Naive thymus-derived CD8-positive, alpha-beta T cell (primary cell): ENCODE measurements around the gene MOXD1. TPM values are rescaled to one million over a fixed set of nuclear protein-coding genes. Genes with fewer than 3 reads are reported as not detected.
A peak's percentile ranks its signal among the peaks of the same experiment; 100 is the strongest.
"Not testable (repeated sequence)": the region's sequence is repeated elsewhere in the genome, so short reads cannot be mapped to it uniquely, and the experiment has no call there.

ENCODE experiments used
- ATAC-seq, 2 donors: fragments of 150-1000 bp; cut with Tn5 transposase in 1 of 2; sonication (Bioruptor Pico), chemical (Tn5 transposase) in 1 of 2; 1 replicate in 1 of 2; 2 replicates in 1 of 2; pipeline ENCODE4 v1.10.0; 2021; ENCODE audit warnings: mild to moderate bottlenecking in 2 of 2, moderate library complexity in 2 of 2
- POLR2A ChIA-PET: fragments of 350-600 bp; sonication (Branson Sonifier 250); formaldehyde crosslinking; loops from one replicate; lab custom pipeline; 2021; ENCODE audit warnings: antibody characterized with exemption; lab: Charles Lee
- DNase-seq, 10 donors: peaks; one replicate each; pipeline versions ENCODE4 v3.0.0 to v3.0.0-alpha.2; 2020 to 2022
- H3K27ac Mint-ChIP-seq, 10 donors: one replicate each; pipeline ENCODE4 v1.8.0; 2020 to 2022; ENCODE audit warnings: mild to moderate bottlenecking in 10 of 10, mixed read lengths in 10 of 10, moderate library complexity in 4 of 10, inconsistent platforms in 1 of 10
- H3K27me3 Mint-ChIP-seq, 5 donors: one replicate each; pipeline ENCODE4 v1.8.0; 2021 to 2022; ENCODE audit warnings: mixed read lengths in 5 of 5
- H3K36me3 Mint-ChIP-seq, 3 donors: one replicate each; pipeline ENCODE4 v1.8.0; 2020 to 2022; ENCODE audit warnings: mixed read lengths in 3 of 3, mild to moderate bottlenecking in 2 of 3, inconsistent platforms in 1 of 3
- H3K4me1 Mint-ChIP-seq, 4 donors: one replicate each; pipeline ENCODE4 v1.8.0; 2021 to 2022; ENCODE audit warnings: mixed read lengths in 4 of 4
- H3K4me3 Mint-ChIP-seq, 10 donors: one replicate each; pipeline ENCODE4 v1.8.0; 2020 to 2022; ENCODE audit warnings: mild to moderate bottlenecking in 10 of 10, mixed read lengths in 10 of 10, moderate library complexity in 6 of 10, inconsistent platforms in 1 of 10
- H3K9me3 Mint-ChIP-seq, 9 donors: one replicate each; pipeline ENCODE4 v1.8.0; 2020 to 2022; ENCODE audit warnings: mixed read lengths in 9 of 9, mild to moderate bottlenecking in 3 of 9, inconsistent platforms in 1 of 9, moderate library complexity in 1 of 9
- polyA plus RNA-seq, 3 donors: library from polyadenylated mRNA; unstranded; fragments of 300-500 nt; fragmentation: Illumina TruSeq; gene quantifications; one replicate each; pipeline ENCODE4 v1.2.3, GENCODE V29; 2021
- total RNA-seq, 8 experiments: library from RNA in 2 of 8; stranded (reverse) in 2 of 8; gene quantifications; one replicate each; pipeline ENCODE4 v1.2.3 and lab custom pipeline; 2021 to 2026

Gene MOXD1
- total and polyA plus RNA-seq, 5 experiments from 2014 or later: 0.16 to 0.22 TPM; not detected in 3

DNA sequence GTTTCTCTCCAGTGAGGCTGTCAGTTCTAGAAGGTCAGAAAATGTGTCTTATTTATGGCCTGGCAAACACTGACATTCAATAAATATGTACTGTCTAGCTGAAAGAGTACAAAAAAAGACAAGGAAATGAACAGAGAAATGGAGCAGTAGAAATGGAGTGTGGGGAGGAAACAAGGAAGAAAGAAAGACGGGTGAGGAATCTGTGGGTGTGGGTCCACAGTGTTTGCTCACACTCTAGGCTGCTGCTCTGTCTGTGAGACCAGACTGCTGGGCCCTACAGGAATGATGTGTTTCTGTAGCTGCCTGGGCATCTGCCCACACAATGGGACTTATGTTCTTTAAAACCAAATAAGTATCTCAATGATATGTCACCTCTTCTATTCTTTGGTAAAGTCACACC is 114.2 kb downstream of the MOXD1 start:
- H3K4me3 Mint-ChIP-seq: no peak overlapping the region
- ATAC-seq (no peak), DNase-seq (no peak)
- H3K36me3 Mint-ChIP-seq: no peaks in the 10 kb centered on the region
- H3K9me3 Mint-ChIP-seq: no peaks in the 10 kb centered on the region
- peaks cover 0 to 2% (median 0%) of the 10 kb centered on the region in 4 donors for H3K4me1 Mint-ChIP-seq
- peaks cover 3 to 18% (median 7%) of the 10 kb centered on the region in 5 donors for H3K27me3 Mint-ChIP-seq
- POLR2A ChIA-PET: no interaction called here
- no peak overlapping the region for H3K27ac Mint-ChIP-seq

DNA sequence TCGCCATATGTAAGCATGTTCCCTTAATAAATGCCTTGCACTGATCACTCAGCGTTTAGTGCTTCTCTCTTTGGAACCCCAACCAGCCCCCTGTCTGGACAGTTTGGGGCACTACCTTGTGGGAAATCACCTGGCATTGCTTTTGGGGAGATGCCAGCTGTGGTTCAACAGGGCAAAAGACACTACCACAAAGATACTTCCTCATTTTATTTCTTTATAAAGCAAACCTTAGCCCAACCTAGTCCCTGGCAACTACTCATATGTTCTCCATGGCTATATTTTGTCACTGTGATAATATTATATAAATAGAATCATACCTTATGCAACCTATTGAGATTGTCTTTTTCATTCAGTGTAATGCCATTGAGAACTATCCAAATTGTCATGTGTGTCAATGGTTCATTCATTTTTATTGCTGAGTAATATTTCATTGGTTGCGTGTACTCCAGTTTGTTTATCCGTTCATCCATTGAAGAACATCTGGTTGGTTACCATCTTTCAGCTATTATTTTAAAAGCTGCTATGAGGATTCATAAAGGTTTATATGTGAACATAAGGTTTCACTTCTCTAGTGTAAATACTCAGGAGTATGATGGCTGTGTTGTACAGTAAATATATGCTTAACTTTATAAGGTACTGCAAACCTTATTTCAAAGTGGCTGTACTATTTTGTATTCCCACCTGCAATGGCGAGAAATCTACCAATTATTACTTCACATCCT is 114.8 kb downstream of the MOXD1 start:
- no peaks in the 10 kb centered on the region for H3K9me3 Mint-ChIP-seq
- POLR2A ChIA-PET: no interaction called here
- no peaks in the 10 kb centered on the region for H3K36me3 Mint-ChIP-seq
- H3K27me3 Mint-ChIP-seq: peaks cover 3 to 25% (median 7%) of the 10 kb centered on the region in 5 donors
- DNase-seq (no peak), ATAC-seq (peak in 1 of 2 donors; percentile 27)
- peaks cover 0 to 2% (median 0%) of the 10 kb centered on the region in 4 donors for H3K4me1 Mint-ChIP-seq
- no peak overlapping the region for H3K27ac Mint-ChIP-seq
- no peak overlapping the region for H3K4me3 Mint-ChIP-seq

- no peaks in the 10 kb centered on the region for H3K9me3 Mint-ChIP-seq
- no peaks in the 10 kb centered on the region for H3K36me3 Mint-ChIP-seq
- no peak for DNase-seq
- no peak overlapping the region for H3K27ac Mint-ChIP-seq
- peaks cover 0 to 2% (median 0%) of the 10 kb centered on the region in 4 donors for H3K4me1 Mint-ChIP-seq
- H3K27me3 Mint-ChIP-seq: peaks cover 6 to 26% (median 12%) of the 10 kb centered on the region in 5 donors
- ATAC-seq: no peak
- no peak overlapping the region for H3K4me3 Mint-ChIP-seq
- POLR2A ChIA-PET: no interaction called here
Observed at GRCh38 chr6:132285004-132285780, 116.1 kb downstream of the MOXD1 start.

GRCh38 chr6:132282696-132283095 is 118.6 kb downstream of the MOXD1 start:
- H3K9me3 Mint-ChIP-seq: no peaks in the 10 kb centered on the region
- DNase-seq: no peak
- no peaks in the 10 kb centered on the region for H3K36me3 Mint-ChIP-seq
- ATAC-seq: no peak
- POLR2A ChIA-PET: no interaction called here
- no peak overlapping the region for H3K4me3 Mint-ChIP-seq
- peaks cover 0 to 2% (median under 1%) of the 10 kb centered on the region in 4 donors for H3K4me1 Mint-ChIP-seq
- H3K27me3 Mint-ChIP-seq: peaks cover 6 to 17% (median 12%) of the 10 kb centered on the region in 5 donors
- no peak overlapping the region for H3K27ac Mint-ChIP-seq

GRCh38 chr6:132280436-132280835 is 120.8 kb downstream of the MOXD1 start:
- DNase-seq (no peak), ATAC-seq (no peak)
- Mint-ChIP-seq H3K4me3 (no peak overlapping the region), H3K27me3 (peaks cover 7 to 22% (median 15%) of the 10 kb centered on the region in 5 donors), H3K27ac (peak overlapping the region in 1 of 10 donors; percentile 3), H3K36me3 (no peaks in the 10 kb centered on the region), H3K9me3 (no peaks in the 10 kb centered on the region), H3K4me1 (peaks cover 0 to 2% (median 0%) of the 10 kb centered on the region in 4 donors)
- POLR2A ChIA-PET: no interaction called here

DNA sequence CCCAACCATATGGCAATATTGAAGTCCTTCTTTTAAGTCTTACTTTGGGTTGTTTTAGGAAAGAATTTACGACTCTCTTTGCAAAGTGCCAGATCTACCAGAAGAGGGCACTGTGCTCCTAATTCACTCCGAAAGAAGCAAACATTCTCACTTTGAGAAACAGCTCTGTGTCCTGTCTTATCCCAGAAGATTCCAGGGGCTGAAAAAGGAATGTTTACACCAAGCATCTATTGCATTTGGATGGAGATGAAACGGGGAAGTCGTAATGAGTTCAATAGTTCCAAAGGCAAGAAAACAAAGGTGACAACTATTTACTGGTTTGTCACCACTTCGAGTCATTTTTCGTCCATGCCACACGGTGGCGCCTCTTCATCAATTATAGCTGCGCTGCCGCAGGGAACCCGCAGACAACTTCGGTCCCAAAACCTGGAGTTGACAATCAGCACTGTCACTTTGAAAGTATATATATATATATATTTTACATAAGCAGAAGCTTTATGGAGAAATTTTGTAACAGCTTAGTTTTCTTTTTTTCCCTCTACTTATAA is 121.6 kb downstream of the MOXD1 start:
- POLR2A ChIA-PET: no interaction called here
- H3K27me3 Mint-ChIP-seq: peaks cover 7 to 30% (median 18%) of the 10 kb centered on the region in 5 donors
- no peaks in the 10 kb centered on the region for H3K36me3 Mint-ChIP-seq
- peak overlapping the region in 2 of 10 donors; percentile 37 to 79 for H3K27ac Mint-ChIP-seq
- H3K9me3 Mint-ChIP-seq: no peaks in the 10 kb centered on the region
- ATAC-seq: peak; percentile 76 to 87
- peak overlapping the region; percentile 66 to 91 (median 88) for H3K4me3 Mint-ChIP-seq
- DNase-seq: peak; percentile 42 to 80 (median 64)
- peaks cover 0 to 2% (median 0%) of the 10 kb centered on the region in 4 donors for H3K4me1 Mint-ChIP-seq

GRCh38 chr6:132275066-132275970 is 126.0 kb downstream of the MOXD1 start:
- Mint-ChIP-seq H3K4me1 (peaks cover 0 to 8% (median under 1%) of the 10 kb centered on the region in 4 donors), H3K4me3 (no peak overlapping the region), H3K27me3 (peaks cover 5 to 21% (median 12%) of the 10 kb centered on the region in 5 donors), H3K9me3 (no peaks in the 10 kb centered on the region), H3K36me3 (no peaks in the 10 kb centered on the region), H3K27ac (no peak overlapping the region)
- ATAC-seq (no peak), DNase-seq (no peak)
- POLR2A ChIA-PET: no interaction called here

GRCh38 chr6:132272776-132273175 is 128.5 kb downstream of the MOXD1 start:
- DNase-seq (no peak), ATAC-seq (no peak)
- Mint-ChIP-seq H3K27me3 (peaks cover 5 to 21% (median 12%) of the 10 kb centered on the region in 5 donors), H3K4me1 (peaks cover 0 to 14% (median 0%) of the 10 kb centered on the region in 4 donors), H3K9me3 (no peaks in the 10 kb centered on the region), H3K4me3 (no peak overlapping the region), H3K27ac (no peak overlapping the region), H3K36me3 (no peaks in the 10 kb centered on the region)
- POLR2A ChIA-PET: no interaction called here

GRCh38 chr6:132270726-132271402 is 130.4 kb downstream of the MOXD1 start:
- DNase-seq (no peak), ATAC-seq (no peak)
- Mint-ChIP-seq H3K9me3 (no peaks in the 10 kb centered on the region), H3K27me3 (peaks cover 3 to 21% (median 11%) of the 10 kb centered on the region in 5 donors), H3K27ac (no peak overlapping the region), H3K4me1 (peaks cover 0 to 16% (median 0%) of the 10 kb centered on the region in 4 donors), H3K4me3 (no peak overlapping the region), H3K36me3 (no peaks in the 10 kb centered on the region)
- POLR2A ChIA-PET: no interaction called here

DNA sequence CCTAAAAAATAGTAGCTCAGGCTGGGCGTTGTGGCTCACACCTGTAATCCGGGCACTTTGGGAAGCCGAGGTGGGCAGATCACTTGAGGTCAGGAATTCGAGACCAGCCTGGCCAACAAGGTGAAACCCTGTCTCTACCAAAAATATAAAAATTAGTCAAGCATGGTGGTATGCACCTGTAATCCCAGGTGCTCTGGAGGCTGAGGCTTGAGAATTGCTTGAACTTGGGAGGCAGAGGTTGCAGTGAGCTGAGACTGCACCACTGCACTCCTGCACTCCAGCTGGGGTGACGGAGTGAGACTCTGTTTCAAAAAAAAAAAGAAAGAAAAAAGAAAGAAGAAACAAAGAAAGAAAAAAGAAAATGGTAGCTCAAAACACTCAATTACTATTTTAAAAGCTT is 132.6 kb downstream of the MOXD1 start:
- ATAC-seq, POLR2A ChIA-PET, H3K4me3 Mint-ChIP-seq, H3K9me3 Mint-ChIP-seq, H3K36me3 Mint-ChIP-seq, H3K27ac Mint-ChIP-seq, DNase-seq: not testable (repeated sequence)
- Mint-ChIP-seq H3K4me1 (peaks cover 0 to 16% (median 0%) of the 10 kb centered on the region in 4 donors), H3K27me3 (peaks cover 0 to 10% (median 5%) of the 10 kb centered on the region in 5 donors)

DNA sequence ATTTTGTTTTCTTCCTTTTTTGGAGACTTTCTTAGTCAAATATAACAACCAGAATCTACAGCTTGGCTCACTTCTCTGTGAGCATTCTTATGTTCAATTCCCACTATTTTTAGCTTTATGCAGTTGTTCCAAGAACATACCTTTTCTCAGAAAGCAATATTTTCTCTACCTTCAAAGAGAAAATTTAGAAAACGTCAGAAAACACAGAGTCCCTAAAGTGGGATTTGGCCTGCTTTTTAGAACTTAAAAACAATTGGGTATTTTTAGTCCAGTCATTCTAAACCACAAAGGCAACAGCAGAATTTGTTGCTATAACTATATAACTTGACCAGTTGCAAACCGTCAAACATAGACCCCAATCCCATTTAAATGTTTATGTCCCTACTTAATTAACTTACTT is 133.1 kb downstream of the MOXD1 start:
- H3K27ac Mint-ChIP-seq: no peak overlapping the region
- H3K4me1 Mint-ChIP-seq: peaks cover 0 to 16% (median 0%) of the 10 kb centered on the region in 4 donors
- H3K4me3 Mint-ChIP-seq: no peak overlapping the region

More for the DNA sequence above, 133.1 kb downstream of the MOXD1 start:
- DNase-seq (no peak), ATAC-seq (no peak)
- POLR2A ChIA-PET: no interaction called here
- Mint-ChIP-seq H3K36me3 (no peaks in the 10 kb centered on the region), H3K27me3 (peaks cover 0 to 10% (median 5%) of the 10 kb centered on the region in 5 donors), H3K9me3 (no peaks in the 10 kb centered on the region)
